GM12865 (cell line): ENCODE measurements around the gene FAM124A.
A peak's percentile ranks its signal among the peaks of the same experiment; 100 is the strongest.

Experiments
- DNase-seq: peaks from one replicate; pipeline ENCODE4 v3.0.0; 2010; ENCODE audit warnings: low read depth
- H3K4me3 ChIP-seq: 2 replicates; pipeline ENCODE4 v1.5.1; 2011; ENCODE audit warnings: mild to moderate bottlenecking, low read depth, low read length, control low read depth
- TF ChIP-seq, protein P1 (sequence below): IDR thresholded peaks from 2 replicates; pipeline ENCODE4 v1.5.1; 2011; ENCODE audit warnings: low read length, control low read depth, low read depth, inconsistent platforms; ENCODE audit not compliant: insufficient read depth; ENCODE audit errors: missing control alignments

Gene FAM124A

DNA sequence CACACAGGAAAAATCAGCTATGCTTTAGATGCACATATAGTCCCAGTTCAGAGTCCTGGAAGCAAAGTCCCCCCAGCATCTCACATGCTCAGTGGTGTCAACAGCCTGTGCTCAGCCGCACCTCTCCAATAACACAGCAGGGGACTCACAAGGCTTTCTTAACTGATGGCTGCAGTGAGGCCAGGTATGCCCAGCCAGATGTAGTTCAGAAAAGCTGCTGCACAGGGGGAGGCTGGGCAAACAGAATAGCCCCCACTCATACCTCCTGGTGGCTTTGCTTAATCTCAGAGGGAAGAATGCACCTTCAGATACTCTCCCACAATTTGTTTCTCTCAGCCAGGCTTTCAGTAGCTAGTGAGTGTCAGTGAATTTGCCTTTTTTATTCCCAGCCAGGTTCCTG lies 33.4 kb downstream of the FAM124A start:
- DNase-seq, result no peak
- TF ChIP-seq, protein P1, sequence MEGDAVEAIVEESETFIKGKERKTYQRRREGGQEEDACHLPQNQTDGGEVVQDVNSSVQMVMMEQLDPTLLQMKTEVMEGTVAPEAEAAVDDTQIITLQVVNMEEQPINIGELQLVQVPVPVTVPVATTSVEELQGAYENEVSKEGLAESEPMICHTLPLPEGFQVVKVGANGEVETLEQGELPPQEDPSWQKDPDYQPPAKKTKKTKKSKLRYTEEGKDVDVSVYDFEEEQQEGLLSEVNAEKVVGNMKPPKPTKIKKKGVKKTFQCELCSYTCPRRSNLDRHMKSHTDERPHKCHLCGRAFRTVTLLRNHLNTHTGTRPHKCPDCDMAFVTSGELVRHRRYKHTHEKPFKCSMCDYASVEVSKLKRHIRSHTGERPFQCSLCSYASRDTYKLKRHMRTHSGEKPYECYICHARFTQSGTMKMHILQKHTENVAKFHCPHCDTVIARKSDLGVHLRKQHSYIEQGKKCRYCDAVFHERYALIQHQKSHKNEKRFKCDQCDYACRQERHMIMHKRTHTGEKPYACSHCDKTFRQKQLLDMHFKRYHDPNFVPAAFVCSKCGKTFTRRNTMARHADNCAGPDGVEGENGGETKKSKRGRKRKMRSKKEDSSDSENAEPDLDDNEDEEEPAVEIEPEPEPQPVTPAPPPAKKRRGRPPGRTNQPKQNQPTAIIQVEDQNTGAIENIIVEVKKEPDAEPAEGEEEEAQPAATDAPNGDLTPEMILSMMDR, result no peak
- H3K4me3 ChIP-seq, result no peak overlapping the region

DNA sequence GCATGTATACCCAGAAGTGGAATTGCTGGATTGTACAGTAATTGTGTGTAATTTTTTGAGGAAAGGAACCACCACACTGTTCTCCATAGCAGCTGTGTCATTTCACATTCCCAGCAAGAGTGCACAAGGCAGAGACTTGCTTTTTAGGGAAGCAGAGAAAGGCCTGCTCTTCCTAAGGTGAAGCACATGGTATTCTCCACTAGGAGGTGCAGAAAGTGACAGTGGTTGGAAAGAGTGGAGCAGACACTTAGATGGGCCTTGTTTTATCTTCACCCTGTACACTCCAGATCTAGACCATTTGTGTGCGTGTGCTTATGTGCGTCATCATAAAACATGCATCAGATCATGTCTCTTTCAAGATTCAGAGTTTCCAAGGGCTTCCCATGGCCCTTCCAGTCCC lies 35.0 kb downstream of the FAM124A start:
- no peak overlapping the region for H3K4me3 ChIP-seq
- DNase-seq, result no peak
- TF ChIP-seq, protein P1, result no peak

DNA sequence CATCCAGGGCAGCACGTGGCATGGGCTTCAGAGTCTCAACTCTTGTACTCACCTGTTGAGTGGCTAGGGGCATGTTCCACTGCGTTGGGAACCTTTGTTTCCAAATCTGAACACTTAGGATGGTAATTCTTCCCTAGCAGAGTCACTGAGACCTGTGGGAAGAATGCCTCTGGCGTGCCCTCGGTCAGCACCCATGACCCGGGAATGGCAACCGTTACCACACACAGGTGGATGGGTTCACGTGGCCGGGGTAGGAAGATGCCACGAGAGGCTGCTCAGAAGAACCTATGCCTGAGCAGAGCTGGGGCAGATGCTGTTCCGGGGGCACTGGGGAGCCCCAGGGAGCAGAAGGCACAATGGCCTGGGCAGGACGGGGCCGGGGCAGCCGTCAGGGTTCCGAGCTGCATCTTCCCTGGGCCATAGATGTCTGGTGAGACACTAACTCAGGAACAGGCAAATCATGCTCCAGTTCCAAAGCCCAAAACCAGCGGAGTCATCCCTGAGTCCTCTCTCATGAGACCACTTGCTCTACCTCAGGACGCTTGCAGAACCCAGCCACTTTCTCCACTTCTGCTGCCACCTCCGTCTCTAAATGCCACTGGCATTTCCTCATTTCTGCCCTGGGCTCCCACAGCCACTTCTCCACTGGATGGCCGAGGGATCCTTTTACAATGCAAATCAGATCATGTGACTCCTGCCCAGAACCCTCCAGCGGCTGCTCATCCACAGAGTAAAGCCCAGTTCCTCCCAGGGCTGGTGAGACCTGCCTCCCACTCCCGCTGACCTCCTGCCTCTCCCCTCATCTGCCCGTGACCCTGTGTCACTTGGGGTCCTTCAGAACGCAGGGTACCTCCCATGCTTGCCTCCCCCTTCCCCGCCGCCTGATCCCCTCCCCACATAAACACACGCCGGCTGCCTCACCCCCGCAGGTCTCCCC lies 36.7 kb downstream of the FAM124A start:
- TF ChIP-seq, protein P1, result no peak
- H3K4me3 ChIP-seq, result no peak overlapping the region
- DNase-seq, result no peak

DNA sequence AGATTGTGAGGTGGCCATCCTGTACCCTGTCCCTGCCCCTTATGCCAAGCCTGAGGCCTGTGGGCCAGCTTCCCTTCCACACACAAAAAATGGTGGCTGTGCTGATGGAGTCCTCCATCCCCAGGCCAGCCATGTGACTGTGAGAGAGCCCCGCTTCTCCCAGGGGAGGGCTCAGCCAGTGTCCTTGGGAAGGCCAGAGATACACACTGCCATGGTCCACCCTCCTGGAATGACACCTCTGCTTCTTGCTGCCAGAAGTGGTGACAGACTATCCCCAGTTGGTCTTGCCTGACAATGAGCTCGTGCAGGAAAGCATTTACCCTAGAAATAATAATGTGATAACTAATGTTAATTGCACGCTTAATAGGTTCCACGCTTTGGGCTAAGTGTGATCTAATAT lies 38.0 kb downstream of the FAM124A start:
- no peak for DNase-seq
- TF ChIP-seq, protein P1, result no peak
- H3K4me3 ChIP-seq, result no peak overlapping the region

DNA sequence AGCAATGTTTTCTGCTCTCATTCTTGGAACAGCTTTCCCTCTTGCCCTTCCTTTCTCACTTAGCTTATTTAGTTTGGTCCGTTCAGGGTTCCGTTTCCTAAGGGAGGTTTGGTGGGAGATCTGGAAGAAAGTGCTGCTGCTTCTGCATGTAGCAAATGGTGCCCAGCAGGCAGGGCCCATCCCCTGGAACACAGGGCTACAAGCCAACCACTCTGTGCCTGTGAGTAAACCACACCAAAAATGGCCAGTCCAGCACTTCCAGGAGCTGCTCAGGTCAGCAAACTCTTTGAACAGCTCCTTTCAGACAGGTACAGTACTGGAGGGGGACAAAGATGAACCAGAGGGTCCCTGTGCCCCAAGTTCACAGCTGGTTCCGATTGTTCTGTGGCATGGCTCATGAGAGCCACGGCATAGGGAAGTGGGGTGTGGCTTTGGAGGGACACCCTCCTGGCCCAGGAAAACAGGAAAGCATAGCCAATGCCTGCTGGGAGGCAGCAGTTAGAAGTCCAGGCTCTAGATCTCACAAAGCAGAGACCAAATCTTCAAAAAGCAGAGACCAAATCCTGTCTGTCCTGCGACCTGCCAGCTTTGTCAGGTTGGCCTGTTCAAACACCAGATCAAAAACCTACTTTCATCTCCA lies 39.5 kb downstream of the FAM124A start:
- H3K4me3 ChIP-seq, result no peak overlapping the region
- TF ChIP-seq, protein P1, result no peak
- no peak for DNase-seq

DNA sequence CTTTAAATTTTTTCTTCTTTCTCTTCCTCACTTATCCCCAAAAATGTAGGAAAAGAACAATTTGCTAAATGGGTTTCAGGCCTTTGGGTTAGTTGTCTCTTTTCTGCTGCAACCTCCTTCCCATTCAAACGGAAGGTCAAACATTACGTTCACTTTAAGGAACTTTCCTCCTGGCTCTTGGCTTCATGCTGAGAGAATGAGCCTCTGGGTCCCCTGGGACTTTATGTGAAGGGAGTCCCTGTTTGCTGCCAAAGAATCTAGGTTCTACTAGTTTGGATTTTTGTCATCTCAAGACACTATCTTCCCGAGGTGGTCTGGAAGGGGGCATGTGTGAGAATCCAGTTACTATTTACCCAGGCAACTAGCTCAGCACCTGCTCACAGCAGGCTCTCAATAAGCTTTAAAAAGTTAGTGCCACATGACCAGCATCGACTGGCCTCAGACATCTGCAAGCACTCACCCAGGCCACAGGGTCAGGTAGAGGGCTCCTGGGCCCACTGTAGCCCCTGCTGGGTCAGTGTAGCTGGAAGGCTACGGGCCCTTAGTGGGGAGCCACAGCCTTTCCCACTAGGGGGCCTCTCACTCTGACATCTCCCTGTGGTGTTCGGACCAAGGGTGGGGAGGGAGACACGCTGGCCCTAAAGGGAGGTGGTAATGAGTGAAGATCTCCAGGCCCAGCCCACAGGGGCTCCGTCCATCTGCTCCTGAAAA lies 40.5 kb downstream of the FAM124A start:
- no peak overlapping the region for H3K4me3 ChIP-seq
- TF ChIP-seq, protein P1, result peak; percentile 20
- DNase-seq, result peak; percentile 5
